Ishikawa (cell line): Measurements from ENCODE around the gene SWT1.

Experiments
- CEBPB ChIP-seq: IDR thresholded peaks from 2 replicates; pipeline ENCODE4 v1.6.1; 2012
- CREB1 ChIP-seq: IDR thresholded peaks from 2 replicates; pipeline ENCODE4 v1.6.1; 2012; ENCODE audit warnings: low read depth
- EGR1 ChIP-seq: IDR thresholded peaks from 2 replicates; pipeline ENCODE4 v1.6.1; 2012
- EP300 ChIP-seq: IDR thresholded peaks from 2 replicates; pipeline ENCODE4 v1.6.1; 2012; ENCODE audit warnings: borderline replicate concordance
- FOXM1 ChIP-seq: IDR thresholded peaks from 2 replicates; pipeline ENCODE4 v1.6.1; 2012; ENCODE audit warnings: low read depth, borderline replicate concordance
- NFIC ChIP-seq: IDR thresholded peaks from 2 replicates; pipeline ENCODE4 v1.6.1; 2012
- RAD21 ChIP-seq: IDR thresholded peaks from 2 replicates; pipeline ENCODE4 v1.6.1; 2012; ENCODE audit warnings: low read depth
- TAF1 ChIP-seq: IDR thresholded peaks from 2 replicates; pipeline ENCODE4 v1.6.1; 2012; ENCODE audit warnings: low read depth, mild to moderate bottlenecking
- TCF12 ChIP-seq: IDR thresholded peaks from 2 replicates; pipeline ENCODE4 v1.6.1; 2012; ENCODE audit warnings: low read depth
- TEAD4 ChIP-seq: IDR thresholded peaks from 2 replicates; pipeline ENCODE4 v1.6.1; 2012
- YY1 ChIP-seq: IDR thresholded peaks from 2 replicates; pipeline ENCODE4 v1.6.1; 2012; ENCODE audit warnings: low read depth
- ZBTB7A ChIP-seq: IDR thresholded peaks from 2 replicates; pipeline ENCODE4 v1.6.1; 2012; ENCODE audit warnings: low read depth
- TF ChIP-seq, protein P1 (sequence below): IDR thresholded peaks from 2 replicates; pipeline ENCODE4 v1.6.1; 2012; ENCODE audit warnings: low read depth, mild to moderate bottlenecking
- TF ChIP-seq, protein P2 (sequence below): IDR thresholded peaks from 2 replicates; pipeline ENCODE4 v1.6.1; 2012
- TF ChIP-seq, protein P3 (sequence below): IDR thresholded peaks from 2 replicates; pipeline ENCODE4 v1.6.1; 2012

SWT1 gene

DNA sequence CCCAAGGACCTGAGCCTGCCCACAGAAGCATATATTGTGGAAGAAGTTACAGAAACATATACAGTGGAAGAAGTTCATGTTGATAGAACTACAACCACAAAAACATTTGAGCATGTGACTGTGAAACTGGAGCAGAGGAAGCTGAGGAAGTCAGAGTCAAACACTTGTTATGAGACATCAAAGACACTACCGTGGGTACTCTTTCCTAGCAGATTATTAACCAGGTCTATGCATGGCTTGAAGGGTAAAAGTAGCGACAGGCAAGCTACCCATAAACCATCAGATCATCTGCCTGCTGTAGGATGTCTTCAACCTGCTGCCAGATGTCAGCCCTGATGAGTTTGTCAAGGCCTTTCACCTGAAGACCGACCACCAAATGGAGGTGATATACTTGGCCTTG, 124.3 kb downstream of the SWT1 start:
- TF ChIP-seq RAD21: no peak
- TF ChIP-seq ZBTB7A: no peak
- TF ChIP-seq, protein P1, sequence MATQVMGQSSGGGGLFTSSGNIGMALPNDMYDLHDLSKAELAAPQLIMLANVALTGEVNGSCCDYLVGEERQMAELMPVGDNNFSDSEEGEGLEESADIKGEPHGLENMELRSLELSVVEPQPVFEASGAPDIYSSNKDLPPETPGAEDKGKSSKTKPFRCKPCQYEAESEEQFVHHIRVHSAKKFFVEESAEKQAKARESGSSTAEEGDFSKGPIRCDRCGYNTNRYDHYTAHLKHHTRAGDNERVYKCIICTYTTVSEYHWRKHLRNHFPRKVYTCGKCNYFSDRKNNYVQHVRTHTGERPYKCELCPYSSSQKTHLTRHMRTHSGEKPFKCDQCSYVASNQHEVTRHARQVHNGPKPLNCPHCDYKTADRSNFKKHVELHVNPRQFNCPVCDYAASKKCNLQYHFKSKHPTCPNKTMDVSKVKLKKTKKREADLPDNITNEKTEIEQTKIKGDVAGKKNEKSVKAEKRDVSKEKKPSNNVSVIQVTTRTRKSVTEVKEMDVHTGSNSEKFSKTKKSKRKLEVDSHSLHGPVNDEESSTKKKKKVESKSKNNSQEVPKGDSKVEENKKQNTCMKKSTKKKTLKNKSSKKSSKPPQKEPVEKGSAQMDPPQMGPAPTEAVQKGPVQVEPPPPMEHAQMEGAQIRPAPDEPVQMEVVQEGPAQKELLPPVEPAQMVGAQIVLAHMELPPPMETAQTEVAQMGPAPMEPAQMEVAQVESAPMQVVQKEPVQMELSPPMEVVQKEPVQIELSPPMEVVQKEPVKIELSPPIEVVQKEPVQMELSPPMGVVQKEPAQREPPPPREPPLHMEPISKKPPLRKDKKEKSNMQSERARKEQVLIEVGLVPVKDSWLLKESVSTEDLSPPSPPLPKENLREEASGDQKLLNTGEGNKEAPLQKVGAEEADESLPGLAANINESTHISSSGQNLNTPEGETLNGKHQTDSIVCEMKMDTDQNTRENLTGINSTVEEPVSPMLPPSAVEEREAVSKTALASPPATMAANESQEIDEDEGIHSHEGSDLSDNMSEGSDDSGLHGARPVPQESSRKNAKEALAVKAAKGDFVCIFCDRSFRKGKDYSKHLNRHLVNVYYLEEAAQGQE: no peak
- TF ChIP-seq FOXM1: no peak
- TF ChIP-seq NFIC: no peak
- TF ChIP-seq, protein P2, sequence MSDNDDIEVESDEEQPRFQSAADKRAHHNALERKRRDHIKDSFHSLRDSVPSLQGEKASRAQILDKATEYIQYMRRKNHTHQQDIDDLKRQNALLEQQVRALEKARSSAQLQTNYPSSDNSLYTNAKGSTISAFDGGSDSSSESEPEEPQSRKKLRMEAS: no peak
- TF ChIP-seq, protein P3, sequence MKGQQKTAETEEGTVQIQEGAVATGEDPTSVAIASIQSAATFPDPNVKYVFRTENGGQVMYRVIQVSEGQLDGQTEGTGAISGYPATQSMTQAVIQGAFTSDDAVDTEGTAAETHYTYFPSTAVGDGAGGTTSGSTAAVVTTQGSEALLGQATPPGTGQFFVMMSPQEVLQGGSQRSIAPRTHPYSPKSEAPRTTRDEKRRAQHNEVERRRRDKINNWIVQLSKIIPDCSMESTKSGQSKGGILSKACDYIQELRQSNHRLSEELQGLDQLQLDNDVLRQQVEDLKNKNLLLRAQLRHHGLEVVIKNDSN: no peak

DNA sequence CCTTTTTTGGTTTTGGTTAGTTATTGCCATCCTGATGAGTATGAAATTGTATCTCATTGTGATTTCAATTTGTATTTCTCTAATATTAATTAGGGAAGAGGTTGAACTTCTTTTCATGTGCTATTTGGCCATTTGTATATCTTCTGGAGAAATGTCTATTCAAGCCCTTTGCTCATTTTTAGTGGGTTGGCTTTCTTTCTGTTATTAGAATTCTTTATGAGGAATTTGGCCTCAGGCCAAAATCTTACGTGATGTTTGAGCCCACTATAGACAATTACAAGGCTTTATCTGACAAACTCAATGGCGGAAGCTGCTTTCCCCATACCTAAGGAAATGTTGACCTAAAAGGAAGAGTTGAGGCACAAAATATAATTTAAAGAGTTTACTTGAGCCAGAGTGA, 127.1 kb downstream of the SWT1 start:
- TF ChIP-seq NFIC: 0 out of 2 replicates have a peak, but pooled peaks have one; percentile 19
- no peak for TF ChIP-seq TAF1

DNA sequence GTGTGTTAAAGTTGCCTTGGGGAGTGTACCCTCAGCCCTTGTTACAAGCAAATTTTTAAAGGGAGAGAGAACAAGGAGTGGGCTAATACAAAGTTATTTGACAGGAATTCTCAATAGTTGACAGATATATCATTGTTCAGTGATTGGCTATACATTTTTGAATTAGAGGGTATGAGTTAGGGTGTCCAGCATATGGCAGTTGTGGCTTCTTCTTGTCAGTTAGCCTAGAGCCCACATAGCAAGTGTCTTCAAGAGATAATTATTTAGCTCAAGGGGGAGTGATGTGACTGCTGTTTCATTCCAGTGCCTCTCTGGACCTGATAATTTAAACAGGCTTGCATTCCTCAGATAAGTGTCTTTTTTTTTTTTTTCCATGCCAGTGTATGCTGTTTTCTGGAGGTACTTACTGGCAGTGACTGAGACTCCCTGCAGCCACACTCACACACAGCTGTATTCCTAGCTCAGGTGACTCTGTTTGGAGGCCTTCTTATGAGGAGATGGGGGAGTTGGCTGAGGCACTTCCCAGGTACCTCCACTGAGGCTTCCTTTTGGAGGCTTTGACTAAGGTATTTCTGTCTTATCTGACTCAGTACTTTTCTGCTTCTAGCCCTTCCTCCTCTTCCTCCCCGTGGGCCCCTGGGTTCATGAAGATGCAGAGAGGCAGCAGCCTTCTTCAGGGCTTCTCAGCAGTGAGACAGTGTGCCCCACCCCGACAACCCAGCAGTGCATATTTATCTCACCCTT, 127.7 kb downstream of the SWT1 start:
- no peak for TF ChIP-seq ZBTB7A
- TF ChIP-seq CEBPB: no peak
- no peak for TF ChIP-seq RAD21
- TF ChIP-seq TEAD4: no peak
- no peak for TF ChIP-seq YY1
- TF ChIP-seq, protein P1: no peak
- no peak for TF ChIP-seq TCF12
- TF ChIP-seq NFIC: no peak
- no peak for TF ChIP-seq EP300
- TF ChIP-seq TAF1: no peak
- no peak for TF ChIP-seq CREB1
- no peak for TF ChIP-seq FOXM1
- TF ChIP-seq, protein P3: no peak
- TF ChIP-seq, protein P2: no peak
- TF ChIP-seq EGR1: no peak

DNA sequence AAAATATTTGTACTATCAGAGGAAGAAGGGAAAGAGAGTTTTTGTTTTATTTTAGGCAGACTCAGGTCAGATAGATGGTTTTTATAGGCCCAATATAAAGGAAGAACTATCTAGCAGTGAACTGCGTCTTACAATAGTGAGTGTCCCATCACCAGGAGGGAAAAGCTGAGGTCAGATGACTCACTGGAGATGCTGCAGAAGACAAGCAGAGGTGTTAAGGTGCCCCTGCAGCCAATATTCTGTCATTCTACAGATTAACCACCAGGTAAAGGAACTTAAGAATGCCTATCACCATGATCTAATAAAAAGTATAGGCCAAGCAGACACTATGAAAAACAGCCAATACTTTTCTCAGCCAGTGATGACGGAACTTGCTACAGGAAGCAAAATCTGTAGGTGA, 130.5 kb downstream of the SWT1 start:
- no peak for TF ChIP-seq CREB1
- TF ChIP-seq, protein P2: no peak
- TF ChIP-seq FOXM1: no peak
- TF ChIP-seq, protein P3: no peak
- TF ChIP-seq YY1: no peak
- no peak for TF ChIP-seq ZBTB7A
- TF ChIP-seq, protein P1: no peak
- TF ChIP-seq EP300: no peak
- no peak for TF ChIP-seq RAD21
- no peak for TF ChIP-seq EGR1
- no peak for TF ChIP-seq NFIC
- no peak for TF ChIP-seq CEBPB
- no peak for TF ChIP-seq TCF12
- no peak for TF ChIP-seq TEAD4
- no peak for TF ChIP-seq TAF1
